WTC11 (cell line): ENCODE measurements around the gene MYO3A.

ENCODE experiments used
- ARID4B ChIP-seq: sonication (generic); formaldehyde crosslinking; IDR thresholded peaks from 2 replicates; pipeline ENCODE4 v1.8.0; 2023; ENCODE audit warnings: missing genetic modification reagents, mild to moderate bottlenecking, borderline replicate concordance
- CTCF ChIP-seq: fragments of 200-600 bp; IDR thresholded peaks from 2 replicates; pipeline ENCODE4 v1.8.0; 2022; ENCODE audit warnings: antibody characterized with exemption
- NFATC4 ChIP-seq: fragments of 250-450 bp; sonication (Bioruptor Pico); IDR thresholded peaks from 2 replicates; pipeline ENCODE4 v1.9.0; 2021; ENCODE audit warnings: mild to moderate bottlenecking
- NR3C1 ChIP-seq: sonication (generic); formaldehyde crosslinking; conservative IDR thresholded peaks from 2 replicates; pipeline ENCODE4 v1.8.1; 2023; ENCODE audit warnings: low read depth, mild to moderate bottlenecking, missing genetic modification reagents
- RELA ChIP-seq: sonication (generic); formaldehyde crosslinking; IDR thresholded peaks from 2 replicates; pipeline ENCODE4 v1.8.1; 2022; ENCODE audit warnings: missing genetic modification reagents, mild to moderate bottlenecking, borderline replicate concordance
- ZNF263 ChIP-seq: sonication (generic); formaldehyde crosslinking; IDR thresholded peaks from 2 replicates; pipeline ENCODE4 v1.8.1; 2022; ENCODE audit warnings: low read depth, mild to moderate bottlenecking, moderate library complexity, missing genetic modification reagents
- ZNF512 ChIP-seq: sonication (generic); formaldehyde crosslinking; IDR thresholded peaks from 2 replicates; pipeline ENCODE4 v1.8.1; 2022; ENCODE audit warnings: missing genetic modification reagents, borderline replicate concordance

GRCh38 chr10:25907261-25907660, 26.8 kb upstream of the MYO3A start:
- TF ChIP-seq CTCF (no peak), RELA (no peak), NR3C1 (CRISPR knock-in tag) (no peak), ZNF512 (no peak), ARID4B (no peak), ZNF263 (CRISPR knock-in tag) (no peak), NFATC4 (CRISPR knock-in tag) (no peak)
